K562 (cell line): ENCODE results near the gene ZFP3. TPM values are rescaled to one million over a fixed set of nuclear protein-coding genes. Genes with fewer than 3 reads are reported as not detected.

Source experiments
- ARID4B ChIP-seq: sonication (generic); formaldehyde crosslinking; IDR thresholded peaks from 2 replicates; pipeline ENCODE4 v1.8.0; 2022; ENCODE audit warnings: mild to moderate bottlenecking, missing genetic modification reagents
- CXXC5 ChIP-seq: fragments of 250-450 bp; sonication (Bioruptor Pico); IDR thresholded peaks from 2 replicates; pipeline ENCODE4 v1.8.0; 2022; ENCODE audit warnings: inconsistent platforms, mild to moderate bottlenecking, moderate library complexity
- HOMEZ ChIP-seq: fragments of 250-450 bp; sonication (Bioruptor Pico); IDR thresholded peaks from 2 replicates; pipeline ENCODE4 v1.4.0; 2020; ENCODE audit warnings: mild to moderate bottlenecking, moderate library complexity
- JUN ChIP-seq, 2 experiments: sonication (generic) in 1 of 2; formaldehyde crosslinking in 1 of 2; IDR thresholded peaks; 2 replicates each; pipeline versions ENCODE4 v1.6.1 to v1.8.0; 2012 to 2022; ENCODE audit warnings: borderline replicate concordance in 2 of 2, mild to moderate bottlenecking in 2 of 2, improper control_type of control experiment in 1 of 2, low read depth in 1 of 2, low read length in 1 of 2, missing genetic modification reagents in 1 of 2
- ZNF707 ChIP-seq: fragments of 250-450 bp; sonication (Bioruptor Pico); conservative IDR thresholded peaks from 2 replicates; pipeline ENCODE4 v1.8.0; 2022; ENCODE audit warnings: inconsistent platforms, mild to moderate bottlenecking, moderate library complexity
- ZNF780A ChIP-seq: fragments of 250-450 bp; sonication (Bioruptor Pico); IDR thresholded peaks from 2 replicates; pipeline ENCODE4 v1.5.0; 2021; ENCODE audit warnings: mild to moderate bottlenecking
- polyA plus RNA-seq, 8 experiments: library from polyadenylated mRNA; depleted of rRNA in 4 of 8; stranded (reverse) in 5 of 8; unstranded in 3 of 8; fragments of >200 nt; fragmentation: Nextera tagmentation in 2 of 8; fragmentation: Illumina TruSeq in 1 of 8; extraction: Ambion mirVana in 2 of 8; extraction: Trizol in 1 of 8; gene quantifications; 2 replicates each; pipeline versions ENCODE4 v1.2.1 to v1.2.3, GENCODE V29; 2011 to 2014; ENCODE audit warnings: inconsistent platforms in 1 of 8, missing spikeins in 1 of 8
- total RNA-seq, 7 experiments: library from RNA; depleted of rRNA in 6 of 7; stranded (reverse); fragments of >200 nt in 6 of 7; fragmentation: Illumina TruSeq in 2 of 7; extraction: Trizol in 2 of 7; gene quantifications; 2 replicates each; pipeline versions ENCODE4 v1.2.1 to v1.2.3, GENCODE V29; 2011 to 2021; ENCODE audit warnings: low replicate concordance in 1 of 7
- TF ChIP-seq, protein P1 (sequence below), 2 experiments: fragments of 450-650 bp; formaldehyde crosslinking in 1 of 2; IDR thresholded peaks; 2 replicates each; pipeline versions ENCODE4 v1.4.0 to v1.6.1; 2014 to 2020; ENCODE audit warnings: mild to moderate bottlenecking in 2 of 2, borderline replicate concordance in 1 of 2, low read depth in 1 of 2

ZFP3 gene
- total and polyA plus RNA-seq, 9 of the 15 experiments (the other 6 are each of a cell fraction or from before 2014, with no cell fraction given), result 0.04 TPM; not detected in 8

- TF ChIP-seq, protein P1, sequence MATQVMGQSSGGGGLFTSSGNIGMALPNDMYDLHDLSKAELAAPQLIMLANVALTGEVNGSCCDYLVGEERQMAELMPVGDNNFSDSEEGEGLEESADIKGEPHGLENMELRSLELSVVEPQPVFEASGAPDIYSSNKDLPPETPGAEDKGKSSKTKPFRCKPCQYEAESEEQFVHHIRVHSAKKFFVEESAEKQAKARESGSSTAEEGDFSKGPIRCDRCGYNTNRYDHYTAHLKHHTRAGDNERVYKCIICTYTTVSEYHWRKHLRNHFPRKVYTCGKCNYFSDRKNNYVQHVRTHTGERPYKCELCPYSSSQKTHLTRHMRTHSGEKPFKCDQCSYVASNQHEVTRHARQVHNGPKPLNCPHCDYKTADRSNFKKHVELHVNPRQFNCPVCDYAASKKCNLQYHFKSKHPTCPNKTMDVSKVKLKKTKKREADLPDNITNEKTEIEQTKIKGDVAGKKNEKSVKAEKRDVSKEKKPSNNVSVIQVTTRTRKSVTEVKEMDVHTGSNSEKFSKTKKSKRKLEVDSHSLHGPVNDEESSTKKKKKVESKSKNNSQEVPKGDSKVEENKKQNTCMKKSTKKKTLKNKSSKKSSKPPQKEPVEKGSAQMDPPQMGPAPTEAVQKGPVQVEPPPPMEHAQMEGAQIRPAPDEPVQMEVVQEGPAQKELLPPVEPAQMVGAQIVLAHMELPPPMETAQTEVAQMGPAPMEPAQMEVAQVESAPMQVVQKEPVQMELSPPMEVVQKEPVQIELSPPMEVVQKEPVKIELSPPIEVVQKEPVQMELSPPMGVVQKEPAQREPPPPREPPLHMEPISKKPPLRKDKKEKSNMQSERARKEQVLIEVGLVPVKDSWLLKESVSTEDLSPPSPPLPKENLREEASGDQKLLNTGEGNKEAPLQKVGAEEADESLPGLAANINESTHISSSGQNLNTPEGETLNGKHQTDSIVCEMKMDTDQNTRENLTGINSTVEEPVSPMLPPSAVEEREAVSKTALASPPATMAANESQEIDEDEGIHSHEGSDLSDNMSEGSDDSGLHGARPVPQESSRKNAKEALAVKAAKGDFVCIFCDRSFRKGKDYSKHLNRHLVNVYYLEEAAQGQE (IDR thresholded peaks at IDR 0.05; ENCODE audit: borderline replicate concordance), result peak; percentile 39; the same call in 1 of the 2 replicates
- TF ChIP-seq, protein P1 (CRISPR knock-in tag; IDR thresholded peaks at IDR 0.05; ENCODE audit: low read depth), result no peak
- TF ChIP-seq ZNF780A (no peak), HOMEZ (CRISPR knock-in tag) (no peak), CXXC5 (CRISPR knock-in tag) (peak; percentile 33; the same call in 1 of the 2 replicates), JUN (IDR thresholded peaks at IDR 0.05; ENCODE audit: borderline replicate concordance, low read depth, low read length) (no peak), JUN (CRISPR knock-in tag; IDR thresholded peaks at IDR 0.05; ENCODE audit: borderline replicate concordance) (no peak), ZNF707 (CRISPR knock-in tag) (no peak), ARID4B (CRISPR knock-in tag) (no peak)
Observed at GRCh38 chr17:5031365-5032082, 46.7 kb upstream of the ZFP3 start (continued).
